NCI-H226 (cell line): ENCODE data around the gene COQ8B.
"Not testable (repeated sequence)": the region's sequence is repeated elsewhere in the genome, so short reads cannot be mapped to it uniquely, and the experiment has no call there.

Experiments
- DNase-seq: peaks from one replicate; pipeline ENCODE4 v3.0.0-alpha.2; 2015

The COQ8B gene

GRCh38 chr19:40716482-40717324 is at the start of gene COQ8B, which contains the start of gene ITPKC:
Gene COQ8B (minus strand): TSS chr19:40716886. CDS start chr19:40714632, 2,254 bp downstream.
Gene ITPKC (plus strand): TSS chr19:40717112. CDS start chr19:40717136, 24 bp downstream.
- DNase-seq, result peak; percentile 98

- not testable (repeated sequence) for DNase-seq
Measured at GRCh38 chr19:40766385-40766784, 49.7 kb upstream of the COQ8B start.

GRCh38 chr19:40763963-40764362 is 47.3 kb upstream of the COQ8B start:
- no peak for DNase-seq

GRCh38 chr19:40763526-40763925 is 46.8 kb upstream of the COQ8B start:
- no peak for DNase-seq

GRCh38 chr19:40762754-40763470 is 46.2 kb upstream of the COQ8B start:
- no peak for DNase-seq

- DNase-seq, result no peak
Measured at GRCh38 chr19:40759352-40759751, 42.7 kb upstream of the COQ8B start.

- no peak for DNase-seq
Measured at GRCh38 chr19:40758491-40758890, 41.8 kb upstream of the COQ8B start.

- DNase-seq, result no peak
Measured at GRCh38 chr19:40756502-40757110, 39.9 kb upstream of the COQ8B start.

GRCh38 chr19:40755791-40756190 is 39.1 kb upstream of the COQ8B start:
- DNase-seq, result no peak

GRCh38 chr19:40755248-40755624 is 38.5 kb upstream of the COQ8B start:
- DNase-seq, result no peak

GRCh38 chr19:40754611-40755247 is 38.0 kb upstream of the COQ8B start:
- DNase-seq, result no peak

- DNase-seq, result no peak
Measured at GRCh38 chr19:40752257-40752781, 35.6 kb upstream of the COQ8B start.

- peak; percentile 93 for DNase-seq
Measured at GRCh38 chr19:40750874-40751537, 34.3 kb upstream of the COQ8B start, which contains the start of gene SNRPA. Gene SNRPA (plus strand): TSS chr19:40751203. CDS start chr19:40751409, 206 bp downstream.

GRCh38 chr19:40750058-40750873 is 33.6 kb upstream of the COQ8B start, which contains the start of gene ACTMAP:
Gene ACTMAP (minus strand): TSS chr19:40750477. CDS start chr19:40749803, 674 bp downstream.
- peak; percentile 98 for DNase-seq

- DNase-seq, result no peak
Measured at GRCh38 chr19:40747536-40747935, 30.9 kb upstream of the COQ8B start.

- DNase-seq, result peak; percentile 69
Measured at GRCh38 chr19:40745402-40745780, 28.7 kb upstream of the COQ8B start.

GRCh38 chr19:40744554-40745401 is 28.1 kb upstream of the COQ8B start:
- DNase-seq, result no peak

- DNase-seq, result no peak
Measured at GRCh38 chr19:40743926-40744325, 27.2 kb upstream of the COQ8B start.

- DNase-seq, result no peak
Measured at GRCh38 chr19:40742886-40743285, 26.2 kb upstream of the COQ8B start.

- DNase-seq, result no peak
Measured at GRCh38 chr19:40742477-40742876, 25.8 kb upstream of the COQ8B start.
